Kidney (tissue), 14 donors: Measurements from ENCODE around the gene URI1. TPM values are rescaled to one million over a fixed set of nuclear protein-coding genes. Genes with fewer than 3 reads are reported as not detected.

Experiments used
- DNase-seq, 5 donors: peaks; one replicate each; pipeline ENCODE4 v3.0.0-alpha.2; 2013 to 2020
- FAIRE-seq: peaks from 2 replicates; lab custom pipeline; 2012; peaks lifted over from hg19 to GRCh38; lab: Jason Lieb, UNC
- H3K27ac ChIP-seq, 2 donors: one replicate each; pipeline ENCODE4 v1.7.0; 2013; ENCODE audit warnings: low read depth in 2 of 2, low read length in 2 of 2, inconsistent platforms in 1 of 2
- H3K27me3 ChIP-seq: one replicate; pipeline ENCODE4 v1.7.1; 2013; ENCODE audit warnings: low read length, inconsistent platforms; ENCODE audit not compliant: control insufficient read depth, insufficient read depth
- H3K36me3 ChIP-seq, 3 donors: one replicate each; pipeline versions ENCODE4 v1.7.0 to v1.7.1; 2013; ENCODE audit warnings: low read length in 3 of 3, control low read depth in 1 of 3, inconsistent platforms in 1 of 3; ENCODE audit not compliant: insufficient read depth in 3 of 3, control insufficient read depth in 2 of 3
- H3K4me1 ChIP-seq, 3 donors: one replicate each; pipeline versions ENCODE4 v1.7.0 to v1.7.1; 2013; ENCODE audit warnings: low read length in 3 of 3, inconsistent platforms in 1 of 3, low read depth in 1 of 3; ENCODE audit not compliant: control insufficient read depth in 2 of 3, insufficient read depth in 2 of 3
- H3K4me3 ChIP-seq, 3 donors: one replicate each; pipeline versions ENCODE4 v1.7.0 to v1.8.1; 2013; ENCODE audit warnings: low read length in 3 of 3, control low read depth in 1 of 3, inconsistent platforms in 1 of 3
- H3K9ac ChIP-seq, 3 donors: one replicate each; pipeline versions ENCODE4 v1.7.0 to v1.7.1; 2013; ENCODE audit warnings: low read length in 3 of 3, control low read depth in 1 of 3, inconsistent platforms in 1 of 3
- H3K9me3 ChIP-seq, 3 donors: one replicate each; pipeline versions ENCODE4 v1.7.0 to v1.7.1; 2013; ENCODE audit warnings: low read length in 3 of 3, control low read depth in 1 of 3, inconsistent platforms in 1 of 3; ENCODE audit not compliant: control insufficient read depth in 2 of 3, insufficient read depth in 1 of 3
- CTCF ChIP-seq: IDR thresholded peaks from 3 replicates; pipeline ENCODE4 v1.5.1; 2012; ENCODE audit warnings: mild to moderate bottlenecking, moderate library complexity, borderline replicate concordance; ENCODE audit not compliant: insufficient read depth; ENCODE audit errors: extremely low read depth
- intact Hi-C: fragments of 100-400 bp; cut with DNase I; formaldehyde crosslinking; loops from one replicate; pipeline ENCODE4 v1.11.1; 2022
- polyA plus RNA-seq: library from polyadenylated mRNA; stranded (reverse); fragments of 350-450 nt; fragmentation: Illumina TruSeq; extraction: RNeasy Lipid Tissue Mini Kit (QIAGEN cat#74804); gene quantifications from one replicate; pipeline ENCODE4 v1.2.3, GENCODE V29; 2014; ENCODE audit warnings: low read depth, low replicate concordance; ENCODE audit not compliant: insufficient read depth
- total RNA-seq: library from RNA; stranded (reverse); fragmentation: NEBNext Ultra II Directional; extraction: Animal tissue kit (Norgen Biotek cat#: 25700); gene quantifications from one replicate; pipeline ENCODE4 v1.2.1, GENCODE V29; 2021
- donor health status: control.
- donor health status: control.
- donor health status: control.
- donor health status: control.
- donor health status: control.
- donor health status: DM: yes; HTN: yes; CAD: no.
- donor health status: Normal renal cell carcinoma (clear cell type).

Gene URI1
- total and polyA plus RNA-seq, 2 donors from 2014 or later: 34.8 to 56.3 TPM

- H3K9me3 ChIP-seq: peaks cover 0 to 4% (median 0%) of the 10 kb centered on the region in 3 donors
- intact Hi-C loops: no loop called here
- FAIRE-seq (no peak), DNase-seq (no peak)
- no peaks in the 10 kb centered on the region for H3K27me3 ChIP-seq
- H3K9ac ChIP-seq: no peak overlapping the region
- no peaks in the 10 kb centered on the region for H3K36me3 ChIP-seq
- no peak overlapping the region for H3K4me3 ChIP-seq
- no peak overlapping the region for H3K27ac ChIP-seq
- no peaks in the 10 kb centered on the region for H3K4me1 ChIP-seq
- no peak for TF ChIP-seq CTCF
Observed at GRCh38 chr19:29936409-29936808, 5.6 kb upstream of the URI1 start.

GRCh38 chr19:29939628-29940027 is 2.4 kb upstream of the URI1 start:
- H3K27me3 ChIP-seq: no peaks in the 10 kb centered on the region
- DNase-seq: no peak

DNA sequence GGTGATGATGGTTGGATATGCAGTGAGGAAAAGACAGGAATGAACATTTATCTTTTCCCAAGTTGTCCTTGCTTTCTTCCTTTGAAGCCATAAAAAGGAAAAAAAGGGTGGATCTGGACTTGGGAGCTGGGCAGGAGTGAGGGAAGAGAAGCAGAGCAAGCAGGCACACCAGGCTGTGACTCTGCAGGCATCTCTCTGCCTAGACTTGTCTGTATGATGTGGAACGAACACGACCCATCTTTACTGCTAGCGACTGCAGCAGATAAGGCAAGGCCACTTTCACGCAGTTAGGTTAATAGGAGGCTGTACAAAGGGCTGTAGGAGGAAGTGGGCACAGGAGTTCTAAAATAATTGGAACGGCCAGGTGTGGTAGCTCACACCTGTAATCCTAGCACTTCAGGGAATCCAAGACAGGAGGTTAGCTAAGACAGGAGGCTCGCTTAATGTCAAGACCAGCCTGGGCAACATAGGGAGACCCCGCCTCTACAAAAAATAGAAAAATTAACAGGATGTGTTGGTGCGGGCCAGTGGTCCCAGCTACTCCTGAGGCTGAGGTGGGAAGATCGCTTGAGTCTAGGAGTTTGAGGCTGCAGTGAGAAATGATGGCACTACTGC is 961 bp upstream of the URI1 start:
- no peak for TF ChIP-seq CTCF
- Histone ChIP-seq H3K36me3 (no peaks in the 10 kb centered on the region), H3K27me3 (no peaks in the 10 kb centered on the region), H3K4me3 (no peak overlapping the region), H3K4me1 (peaks cover 0 to 6% (median 5%) of the 10 kb centered on the region in 3 donors), H3K9ac (no peak overlapping the region), H3K27ac (no peak overlapping the region), H3K9me3 (no peaks in the 10 kb centered on the region)
- no peak for FAIRE-seq
- intact Hi-C loops: no loop called here
- no peak for DNase-seq

More at GRCh38 chr19:29939628-29940027, 2.4 kb upstream of the URI1 start:
- H3K4me1 ChIP-seq: peaks cover 0 to 2% (median under 1%) of the 10 kb centered on the region in 3 donors
- intact Hi-C loops: no loop called here
- no peak for TF ChIP-seq CTCF
- no peaks in the 10 kb centered on the region for H3K9me3 ChIP-seq
- H3K36me3 ChIP-seq: no peaks in the 10 kb centered on the region
- H3K4me3 ChIP-seq: no peak overlapping the region
- no peak overlapping the region for H3K9ac ChIP-seq
- H3K27ac ChIP-seq: no peak overlapping the region
- no peak for FAIRE-seq
